Mesendoderm (in vitro differentiated cells): ENCODE measurements around the gene PARD6A.
"Not testable (repeated sequence)": the region's sequence is repeated elsewhere in the genome, so short reads cannot be mapped to it uniquely, and the experiment has no call there.

Source experiments
- DNase-seq: peaks from one replicate; pipeline ENCODE4 v3.0.0; 2013
- H2AK5ac ChIP-seq: 2 replicates; pipeline ENCODE4 v1.6.1; 2013; ENCODE audit warnings: low read length, inconsistent platforms
- H2BK120ac ChIP-seq: 2 replicates; pipeline ENCODE4 v1.6.1; 2013; ENCODE audit warnings: low read depth, mild to moderate bottlenecking, low read length, moderate library complexity, mixed read lengths
- H2BK15ac ChIP-seq: replicated peaks from 2 replicates; pipeline ENCODE4 v1.6.1; 2013; ENCODE audit warnings: low read depth, mild to moderate bottlenecking, moderate library complexity
- H2BK5ac ChIP-seq: 2 replicates; pipeline ENCODE4 v1.6.1; 2013; ENCODE audit warnings: low read length, inconsistent platforms
- H3K18ac ChIP-seq: 2 replicates; pipeline ENCODE4 v1.6.1; 2013; ENCODE audit warnings: mild to moderate bottlenecking, low read length, mixed read lengths
- H3K23ac ChIP-seq: one replicate; pipeline ENCODE4 v1.6.1; 2013; ENCODE audit warnings: low read length
- H3K27ac ChIP-seq: 2 replicates; pipeline ENCODE4 v1.5.1; 2013; ENCODE audit warnings: low read depth, mild to moderate bottlenecking, inconsistent platforms, low read length, moderate library complexity
- H3K27me3 ChIP-seq: 2 replicates; pipeline ENCODE4 v1.6.1; 2013; ENCODE audit warnings: low read length, control low read depth, mild to moderate bottlenecking, inconsistent platforms; ENCODE audit not compliant: insufficient read depth, poor library complexity
- H3K36me3 ChIP-seq: 2 replicates; pipeline ENCODE4 v1.6.1; 2013; ENCODE audit warnings: low read length, inconsistent platforms; ENCODE audit not compliant: control insufficient read depth, insufficient read depth
- H3K4ac ChIP-seq: one replicate; pipeline ENCODE4 v1.6.1; 2013; ENCODE audit warnings: low read depth, mild to moderate bottlenecking, low read length, moderate library complexity
- H3K4me1 ChIP-seq: 2 replicates; pipeline ENCODE4 v1.6.1; 2013; ENCODE audit warnings: low read depth, low read length, inconsistent platforms; ENCODE audit not compliant: control insufficient read depth
- H3K4me2 ChIP-seq: 2 replicates; pipeline ENCODE4 v1.6.1; 2013; ENCODE audit warnings: low read length
- H3K4me3 ChIP-seq: 2 replicates; pipeline ENCODE4 v1.5.1; 2013; ENCODE audit warnings: mild to moderate bottlenecking, low read length
- H3K56ac ChIP-seq: one replicate; pipeline ENCODE4 v1.6.1; 2013; ENCODE audit warnings: low read length
- H3K79me1 ChIP-seq: 2 replicates; pipeline ENCODE4 v1.6.1; 2013; ENCODE audit warnings: low read length, inconsistent platforms
- H3K79me2 ChIP-seq: 2 replicates; pipeline ENCODE4 v1.6.1; 2013; ENCODE audit warnings: mild to moderate bottlenecking, low read length; ENCODE audit not compliant: control insufficient read depth, insufficient read depth
- H3K9ac ChIP-seq: 2 replicates; pipeline ENCODE4 v1.6.1; 2013; ENCODE audit warnings: low read length, inconsistent platforms
- H4K5ac ChIP-seq: one replicate; pipeline ENCODE4 v1.6.1; 2013; ENCODE audit warnings: low read length
- H4K8ac ChIP-seq: one replicate; pipeline ENCODE4 v1.6.1; 2013; ENCODE audit warnings: low read depth, mild to moderate bottlenecking, control low read depth, low read length, moderate library complexity
- WGBS: extraction: QIAGEN DNeasy Blood & Tissue Kit; methylation state at CpG from one replicate; pipeline ENCODE4 v1.1.7; 2013; ENCODE audit warnings: low lambda C conversion rate, missing lambda C conversion rate; ENCODE audit not compliant: insufficient coverage; ENCODE audit errors: extremely low coverage; 5-methylcytosine and 5-hydroxymethylcytosine counted together

The PARD6A gene

GRCh38 chr16:67679935-67680897 lies 19.5 kb downstream of the PARD6A start:
- Histone ChIP-seq H2BK5ac (no peak overlapping the region), H2AK5ac (no peak overlapping the region), H3K4ac (no peak overlapping the region), H2BK15ac (no peak overlapping the region), H2BK120ac (no peak overlapping the region), H4K8ac (no peak overlapping the region), H3K36me3 (peaks cover 2% of the 10 kb centered on the region), H3K79me2 (no peaks in the 10 kb centered on the region), H3K27me3 (no peaks in the 10 kb centered on the region), H4K5ac (no peak overlapping the region), H3K23ac (no peak overlapping the region), H3K56ac (no peak overlapping the region), H3K9ac (no peak overlapping the region), H3K79me1 (no peaks in the 10 kb centered on the region), H3K4me2 (no peak overlapping the region), H3K4me3 (no peak overlapping the region), H3K27ac (no peak overlapping the region), H3K4me1 (no peaks in the 10 kb centered on the region), H3K18ac (no peak overlapping the region)
- no peak for DNase-seq
- no CpG with 5 or more reads among the region's 10 CpGs for WGBS

- Histone ChIP-seq H3K18ac (no peak overlapping the region), H3K27ac (no peak overlapping the region), H2BK15ac (no peak overlapping the region), H3K9ac (no peak overlapping the region), H3K4me3 (no peak overlapping the region), H2AK5ac (no peak overlapping the region), H4K8ac (no peak overlapping the region), H2BK5ac (no peak overlapping the region), H3K79me1 (no peaks in the 10 kb centered on the region), H3K56ac (no peak overlapping the region), H3K4me2 (no peak overlapping the region), H3K36me3 (peaks cover 2% of the 10 kb centered on the region), H4K5ac (no peak overlapping the region), H3K4me1 (no peaks in the 10 kb centered on the region), H3K4ac (no peak overlapping the region), H3K23ac (no peak overlapping the region), H3K79me2 (no peaks in the 10 kb centered on the region), H3K27me3 (no peaks in the 10 kb centered on the region), H2BK120ac (no peak overlapping the region)
- no CpG with 5 or more reads among the region's 4 CpGs for WGBS
- no peak for DNase-seq
These were observed 23.0 kb downstream of the PARD6A start for GRCh38 chr16:67683767-67684166.

- H4K5ac ChIP-seq: no peak overlapping the region
- H3K18ac ChIP-seq: no peak overlapping the region
- H2BK120ac ChIP-seq: no peak overlapping the region
- DNase-seq: no peak
- H3K23ac ChIP-seq: no peak overlapping the region
- no peak overlapping the region for H3K27ac ChIP-seq
- no peak overlapping the region for H4K8ac ChIP-seq
- no peak overlapping the region for H3K9ac ChIP-seq
- H3K79me2 ChIP-seq: no peaks in the 10 kb centered on the region
- H3K4me2 ChIP-seq: no peak overlapping the region
- H2BK15ac ChIP-seq: no peak overlapping the region
- no peaks in the 10 kb centered on the region for H3K27me3 ChIP-seq
- H2AK5ac ChIP-seq: no peak overlapping the region
- no peak overlapping the region for H3K56ac ChIP-seq
- no peaks in the 10 kb centered on the region for H3K79me1 ChIP-seq
- no peak overlapping the region for H3K4ac ChIP-seq
- H3K4me3 ChIP-seq: no peak overlapping the region
- H3K4me1 ChIP-seq: no peaks in the 10 kb centered on the region
- H3K36me3 ChIP-seq: peaks cover 2% of the 10 kb centered on the region
- WGBS: no CpG with 5 or more reads among the region's 17 CpGs
- H2BK5ac ChIP-seq: no peak overlapping the region
These were observed 24.8 kb downstream of the PARD6A start for GRCh38 chr16:67685388-67686112.

GRCh38 chr16:67693517-67694285 lies 32.9 kb downstream of the PARD6A start:
- H3K79me1 ChIP-seq, H3K4me3 ChIP-seq, H2BK15ac ChIP-seq, H2BK5ac ChIP-seq, H3K18ac ChIP-seq, H2BK120ac ChIP-seq, H3K56ac ChIP-seq, H4K8ac ChIP-seq, H3K27me3 ChIP-seq, H3K36me3 ChIP-seq, DNase-seq, H3K27ac ChIP-seq, H3K4me1 ChIP-seq, H4K5ac ChIP-seq, H3K23ac ChIP-seq, H3K9ac ChIP-seq, H3K4ac ChIP-seq, H3K4me2 ChIP-seq, H3K79me2 ChIP-seq, H2AK5ac ChIP-seq: not testable (repeated sequence)
- WGBS: no CpG with 5 or more reads among the region's 8 CpGs

- no peak overlapping the region for H3K4me3 ChIP-seq
- H2BK5ac ChIP-seq: no peak overlapping the region
- H3K27me3 ChIP-seq: no peaks in the 10 kb centered on the region
- H3K4me1 ChIP-seq: no peaks in the 10 kb centered on the region
- no peak overlapping the region for H3K27ac ChIP-seq
- no peak overlapping the region for H4K5ac ChIP-seq
- WGBS: no CpG with 5 or more reads among the region's 2 CpGs
- H3K79me2 ChIP-seq: no peaks in the 10 kb centered on the region
- H4K8ac ChIP-seq: no peak overlapping the region
- H2BK15ac ChIP-seq: no peak overlapping the region
- H3K18ac ChIP-seq: no peak overlapping the region
- H3K56ac ChIP-seq: no peak overlapping the region
- no peak overlapping the region for H2BK120ac ChIP-seq
- no peak overlapping the region for H3K4me2 ChIP-seq
- no peak overlapping the region for H3K9ac ChIP-seq
- DNase-seq: no peak
- H3K79me1 ChIP-seq: peaks cover 4% of the 10 kb centered on the region
- no peak overlapping the region for H2AK5ac ChIP-seq
- no peak overlapping the region for H3K23ac ChIP-seq
- H3K4ac ChIP-seq: no peak overlapping the region
- no peaks in the 10 kb centered on the region for H3K36me3 ChIP-seq
These were observed 33.9 kb downstream of the PARD6A start for GRCh38 chr16:67694611-67695010.
